K562 (cell line): ENCODE results near the gene TMEM126B.

Experiments
- MYC ChIP-seq, 2 experiments: fragments of 250-450 bp in 1 of 2; sonication (Bioruptor Pico) in 1 of 2; IDR thresholded peaks; 2 replicates each; pipeline versions ENCODE4 v1.5.1 to v1.6.1; 2012 to 2021; ENCODE audit warnings: low read depth in 2 of 2, borderline replicate concordance in 1 of 2, improper control_type of control experiment in 1 of 2, low read length in 1 of 2, mild to moderate bottlenecking in 1 of 2, moderate library complexity in 1 of 2
- NFE2 ChIP-seq: IDR thresholded peaks from 2 replicates; pipeline ENCODE4 v1.6.1; 2014; ENCODE audit warnings: antibody characterized with exemption, low read depth
- TBP ChIP-seq: optimal IDR thresholded peaks from 2 replicates; pipeline ENCODE3; 2011; ENCODE audit warnings: low read depth, low read length, improper control_type of control experiment
- ZBTB11 ChIP-seq, 3 experiments: fragments of 200-800 bp in 1 of 3; fragments of 250-450 bp in 1 of 3; fragments of 450-650 bp in 1 of 3; sonication (Bioruptor Pico) in 1 of 3; sonication (Bioruptor generic) in 1 of 3; formaldehyde crosslinking in 1 of 3; IDR thresholded peaks; 2 replicates each; pipeline versions ENCODE4 v1.6.1 to v1.8.0; 2016 to 2022; ENCODE audit warnings: mild to moderate bottlenecking in 2 of 3, missing genetic modification characterization in 2 of 3, missing compliant biosample characterization in 1 of 3, moderate library complexity in 1 of 3

GRCh38 chr11:85582111-85582510 lies 46.3 kb upstream of the TMEM126B start:
- TF ChIP-seq TBP (no peak), MYC (IDR thresholded peaks at IDR 0.05; ENCODE audit: low read depth, low read length) (no peak), MYC (CRISPR knock-in tag; IDR thresholded peaks at IDR 0.05; ENCODE audit: borderline replicate concordance, low read depth) (no peak), ZBTB11 (CRISPR knock-in tag; IDR thresholded peaks at IDR 0.05) (no peak), NFE2 (no peak)
